PC-9 (cell line): ENCODE results near the gene RS1.

Experiments used
- EZH2 ChIP-seq: fragments of 200-600 bp; sonication (generic); IDR thresholded peaks from 2 replicates; pipeline ENCODE4 v1.8.0; 2017; ENCODE audit warnings: antibody characterized with exemption, low read depth
- TF ChIP-seq, protein P1 (sequence below): fragments of 200-600 bp; sonication (generic); conservative IDR thresholded peaks from 2 replicates; pipeline ENCODE4 v1.6.1; 2017; ENCODE audit warnings: mixed run types, antibody characterized with exemption, mild to moderate bottlenecking, moderate library complexity

DNA sequence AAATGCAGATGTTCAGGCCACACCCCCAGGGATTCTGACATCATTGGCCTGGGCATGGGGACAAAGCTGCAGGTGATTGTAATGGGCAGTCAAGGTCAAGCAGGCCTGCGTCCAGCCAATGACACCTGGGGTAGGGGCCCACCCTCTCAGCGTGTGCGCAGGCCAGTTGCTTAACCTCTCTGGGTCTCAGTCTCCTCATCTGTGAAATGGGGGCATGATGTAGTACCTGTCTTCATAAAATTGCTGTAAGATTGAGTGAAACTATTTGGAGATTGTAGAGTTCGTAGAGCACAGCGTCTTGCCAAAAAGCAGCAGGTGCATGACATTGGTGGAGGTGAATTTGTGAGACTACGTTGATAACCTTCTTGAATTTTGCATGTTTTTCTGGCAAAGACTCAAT is 21.2 kb downstream of the RS1 start:
- TF ChIP-seq, protein P1, sequence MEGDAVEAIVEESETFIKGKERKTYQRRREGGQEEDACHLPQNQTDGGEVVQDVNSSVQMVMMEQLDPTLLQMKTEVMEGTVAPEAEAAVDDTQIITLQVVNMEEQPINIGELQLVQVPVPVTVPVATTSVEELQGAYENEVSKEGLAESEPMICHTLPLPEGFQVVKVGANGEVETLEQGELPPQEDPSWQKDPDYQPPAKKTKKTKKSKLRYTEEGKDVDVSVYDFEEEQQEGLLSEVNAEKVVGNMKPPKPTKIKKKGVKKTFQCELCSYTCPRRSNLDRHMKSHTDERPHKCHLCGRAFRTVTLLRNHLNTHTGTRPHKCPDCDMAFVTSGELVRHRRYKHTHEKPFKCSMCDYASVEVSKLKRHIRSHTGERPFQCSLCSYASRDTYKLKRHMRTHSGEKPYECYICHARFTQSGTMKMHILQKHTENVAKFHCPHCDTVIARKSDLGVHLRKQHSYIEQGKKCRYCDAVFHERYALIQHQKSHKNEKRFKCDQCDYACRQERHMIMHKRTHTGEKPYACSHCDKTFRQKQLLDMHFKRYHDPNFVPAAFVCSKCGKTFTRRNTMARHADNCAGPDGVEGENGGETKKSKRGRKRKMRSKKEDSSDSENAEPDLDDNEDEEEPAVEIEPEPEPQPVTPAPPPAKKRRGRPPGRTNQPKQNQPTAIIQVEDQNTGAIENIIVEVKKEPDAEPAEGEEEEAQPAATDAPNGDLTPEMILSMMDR, result no peak
- no peak for TF ChIP-seq EZH2
